GM18909 (cell line): ENCODE measurements around the gene PDXP.
A peak's percentile ranks its signal among the peaks of the same experiment; 100 is the strongest.
"Not testable (repeated sequence)": the region's sequence is repeated elsewhere in the genome, so short reads cannot be mapped to it uniquely, and the experiment has no call there.

ENCODE experiments used
- ATAC-seq: cut with Tn5 transposase; IDR thresholded peaks from one replicate; pipeline ENCODE4 v1.9.1; 2021; ENCODE audit warnings: mild to moderate bottlenecking; ENCODE audit not compliant: unreplicated experiment, poor library complexity

Gene PDXP

DNA sequence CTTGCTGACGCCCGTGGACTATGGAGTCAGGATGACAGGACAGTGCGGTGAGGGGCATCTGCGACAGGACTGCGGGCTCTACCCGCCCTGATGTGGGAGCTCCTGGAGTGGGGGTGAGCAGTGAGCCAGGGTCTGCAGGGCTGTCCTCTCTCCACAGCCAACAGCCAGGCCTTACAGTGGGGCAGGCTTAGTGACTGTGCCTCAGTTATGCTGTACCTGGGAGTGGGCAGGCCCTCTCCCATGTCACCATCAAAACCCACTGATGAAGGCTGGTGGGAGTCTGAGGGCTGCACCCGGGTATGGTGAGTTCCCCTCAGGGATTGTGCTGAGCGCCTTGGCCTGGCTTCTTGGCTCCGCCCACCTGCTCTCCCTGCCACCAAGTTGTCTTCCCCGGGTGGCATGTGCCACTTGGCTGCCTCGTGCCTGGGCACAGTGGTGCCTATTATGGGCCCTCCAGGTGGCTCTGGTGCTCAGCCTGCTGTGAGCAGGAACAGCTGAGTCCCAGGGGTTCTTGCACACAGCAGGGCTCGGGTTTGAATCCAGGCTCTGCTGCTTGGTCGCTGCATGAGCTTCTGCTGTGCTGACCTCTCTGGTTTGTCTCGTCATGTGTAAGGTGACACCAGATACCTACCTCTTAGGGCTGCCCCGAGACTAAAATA lies 34.2 kb downstream of the PDXP start:
- ATAC-seq: no peak

DNA sequence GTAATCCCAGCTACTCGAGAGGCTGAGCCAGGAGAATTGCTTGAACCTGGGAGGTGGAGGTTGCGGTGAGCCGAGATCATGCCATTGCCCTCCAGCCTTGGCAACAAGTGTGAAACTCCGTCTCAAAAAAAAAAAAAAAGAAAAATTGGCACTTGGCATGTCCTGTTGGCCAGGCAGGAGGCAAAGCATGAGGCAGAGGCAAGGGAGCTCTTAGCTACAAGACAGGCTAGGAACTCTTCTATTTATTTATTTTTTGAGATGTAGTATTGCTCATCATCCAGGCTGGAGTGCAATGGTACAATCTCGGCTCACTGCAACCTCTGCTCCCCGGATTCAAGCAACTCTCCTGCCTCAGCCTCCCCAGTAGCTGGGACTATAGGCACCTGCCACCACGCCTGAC lies 35.6 kb downstream of the PDXP start:
- not testable (repeated sequence) for ATAC-seq

- not testable (repeated sequence) for ATAC-seq
These were observed 37.7 kb downstream of the PDXP start for GRCh38 chr22:37696260-37696656.

DNA sequence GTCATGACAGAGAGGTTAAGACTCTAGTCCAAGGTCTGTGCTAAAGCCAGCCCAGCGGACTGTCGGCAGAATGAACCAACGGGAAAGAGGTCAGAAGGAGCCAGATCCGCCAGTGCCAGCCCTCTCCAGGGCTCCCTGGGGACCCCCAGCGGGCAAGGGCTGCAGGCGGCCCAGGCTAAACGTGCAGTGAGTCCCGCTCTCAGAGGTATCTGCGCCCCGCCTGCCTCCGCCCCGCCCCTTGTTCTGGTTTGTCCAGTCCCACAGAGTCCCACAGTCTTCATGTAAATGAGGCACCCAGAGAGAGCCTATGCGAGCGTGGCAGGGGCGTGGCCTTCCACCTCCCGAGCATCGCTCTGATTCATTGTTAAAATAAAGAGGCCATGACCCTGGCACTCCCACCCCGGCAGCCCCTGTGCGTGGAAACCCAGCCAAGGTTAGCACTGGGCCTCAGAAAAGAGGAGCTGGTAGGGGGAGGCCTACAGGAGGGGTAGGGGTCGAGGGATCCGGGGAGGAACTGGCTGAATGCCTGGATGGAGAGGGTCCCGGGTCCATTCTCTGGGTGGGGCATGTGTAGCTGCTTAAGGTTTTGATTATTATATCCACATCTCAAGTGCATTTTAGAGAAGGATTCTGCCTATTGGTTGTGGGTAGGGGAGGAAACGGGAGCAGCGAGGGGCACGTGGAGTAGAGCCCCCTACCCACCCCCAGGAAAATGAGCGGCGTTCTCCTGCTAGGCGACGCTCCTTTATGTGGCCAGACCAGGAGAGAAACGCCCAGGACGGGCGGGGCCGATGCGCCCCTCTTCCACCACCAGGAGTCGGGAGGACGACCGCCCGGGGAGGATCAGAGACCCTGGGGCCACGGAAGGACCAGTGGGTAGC lies 38.4 kb downstream of the PDXP start, which contains the start of gene TRIOBP:
Gene TRIOBP, plus strand, starts transcription at position 392 of the 881 bp plus-strand sequence. CDS start 4,318 bp downstream, outside the sequence.
- ATAC-seq: peak; percentile 75

DNA sequence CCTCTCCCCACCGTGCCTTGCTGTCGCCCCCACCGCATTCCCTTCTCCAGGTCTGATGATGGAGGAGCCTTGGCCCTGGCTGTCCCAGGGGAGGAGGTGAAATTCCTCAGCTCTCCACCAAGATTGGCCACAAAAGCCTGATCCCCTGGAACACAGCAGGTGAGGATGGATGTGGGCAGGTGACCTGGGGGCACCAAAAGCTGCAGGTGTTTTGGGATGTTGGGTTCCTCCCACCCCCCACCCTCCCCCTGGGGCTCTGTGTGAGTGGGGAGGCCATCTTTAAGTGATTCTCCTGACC lies 39.0 kb downstream of the PDXP start:
- no peak for ATAC-seq

DNA sequence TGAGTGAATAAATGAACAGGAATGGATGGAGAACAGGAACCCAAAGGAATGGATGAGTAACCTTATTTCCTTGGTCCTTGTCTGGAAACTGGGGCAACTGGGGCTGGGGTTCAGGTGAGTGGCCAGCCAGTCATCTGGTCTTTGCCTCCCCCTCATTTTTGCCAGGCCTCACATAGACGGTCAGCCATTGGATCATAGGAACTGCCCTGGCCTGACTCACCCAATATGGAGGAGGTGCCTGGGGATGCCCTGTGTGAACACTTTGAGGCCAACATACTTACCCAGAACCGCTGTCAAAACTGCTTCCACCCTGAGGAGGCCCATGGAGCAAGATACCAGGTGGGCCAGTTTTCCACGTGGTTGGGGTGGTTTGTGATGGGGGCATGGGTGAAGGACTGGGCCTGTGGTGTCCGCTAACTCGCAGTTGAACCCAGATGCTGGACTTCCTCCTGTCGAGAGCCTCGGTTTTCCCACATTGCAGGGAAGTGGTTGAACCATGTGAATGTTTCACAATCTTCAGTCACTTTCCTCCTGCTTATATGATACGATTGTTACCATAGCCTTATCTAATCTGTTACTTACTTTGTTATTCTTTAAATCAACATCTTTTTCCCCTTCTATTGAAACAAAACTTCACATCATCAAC lies 42.7 kb downstream of the PDXP start:
- ATAC-seq: no peak

GRCh38 chr22:37703906-37704305 lies 45.4 kb downstream of the PDXP start:
- ATAC-seq: no peak

- ATAC-seq: no peak
These were observed 46.1 kb downstream of the PDXP start for GRCh38 chr22:37704645-37705044.

- ATAC-seq: no peak
These were observed 46.7 kb downstream of the PDXP start for GRCh38 chr22:37705205-37705604.

GRCh38 chr22:37708580-37709444 lies 50.3 kb downstream of the PDXP start:
- ATAC-seq: no peak

DNA sequence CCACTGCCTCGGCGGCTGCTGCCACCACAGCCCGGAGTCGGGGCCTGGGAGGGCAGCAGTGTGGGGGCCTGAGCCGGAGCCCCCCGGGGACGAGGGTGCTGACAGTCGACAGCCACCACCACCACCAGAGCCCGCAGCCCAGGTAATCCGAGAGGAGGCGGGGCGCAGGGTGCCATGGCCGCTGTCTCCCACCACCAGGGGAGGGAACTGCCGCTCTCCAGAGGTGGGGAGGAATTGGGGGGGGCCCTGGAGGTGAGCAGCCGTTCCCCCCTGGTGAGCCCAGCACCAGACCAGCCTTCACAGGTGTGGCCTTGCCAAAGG lies 50.9 kb downstream of the PDXP start:
- ATAC-seq: no peak

DNA sequence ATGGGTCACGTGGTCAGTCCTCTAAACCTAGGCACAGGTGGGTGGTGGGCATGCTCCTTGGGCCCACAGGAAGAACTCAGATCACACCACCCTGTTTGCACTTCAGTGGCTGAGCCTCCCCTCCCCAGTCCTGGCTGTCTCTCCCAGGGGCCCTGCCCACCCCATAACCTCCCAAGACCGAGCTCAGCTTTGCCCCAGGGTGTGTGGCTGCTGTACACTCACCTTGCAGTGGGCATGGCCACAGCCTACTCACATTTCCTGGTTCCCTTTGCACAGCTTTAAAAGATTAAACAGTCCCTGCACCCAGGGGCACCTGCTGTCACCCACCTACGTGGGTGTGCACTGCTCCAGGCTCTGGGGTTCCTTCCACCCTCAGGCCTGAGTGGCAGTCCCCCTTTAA lies 52.2 kb downstream of the PDXP start:
- ATAC-seq: no peak

DNA sequence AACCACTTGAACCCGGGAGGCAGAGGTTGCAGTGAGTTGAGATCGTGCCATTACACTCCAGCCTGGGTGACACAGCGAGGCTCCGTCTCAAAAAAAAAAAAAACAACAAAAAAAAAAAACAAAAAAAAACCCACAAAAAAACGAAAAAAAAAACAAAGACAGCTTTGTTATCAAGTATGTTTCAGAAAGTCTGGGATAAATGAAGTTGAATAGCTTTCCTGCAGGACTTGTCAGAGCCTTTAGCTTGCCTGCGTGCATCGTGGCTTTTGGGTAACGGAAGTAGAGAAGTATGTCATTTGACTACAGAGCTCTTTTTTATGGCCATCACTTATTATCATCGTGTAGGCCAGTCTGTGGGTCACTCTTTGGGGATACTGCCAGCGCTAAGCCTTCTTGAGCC lies 53.0 kb downstream of the PDXP start:
- no peak for ATAC-seq

GRCh38 chr22:37713761-37714160 lies 55.2 kb downstream of the PDXP start:
- ATAC-seq: no peak

DNA sequence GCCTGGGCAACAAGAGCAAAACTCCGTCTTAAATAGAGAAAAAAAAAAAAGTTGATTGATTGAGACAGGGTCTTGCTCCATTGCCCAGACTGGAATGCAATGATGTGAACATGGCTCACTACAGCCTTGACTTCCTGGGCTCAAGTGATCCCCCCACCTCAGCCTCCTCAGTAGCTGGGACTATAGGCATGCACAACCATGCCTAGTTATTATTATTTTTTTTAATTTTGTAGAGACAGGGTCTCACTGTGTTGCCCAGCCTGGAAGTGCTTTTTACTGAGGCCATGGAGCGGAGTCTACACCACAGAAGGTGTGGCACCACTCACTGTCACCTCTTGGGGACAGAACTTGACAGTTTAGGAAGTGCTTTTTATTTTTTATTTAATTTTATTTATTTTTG lies 56.1 kb downstream of the PDXP start:
- no peak for ATAC-seq

DNA sequence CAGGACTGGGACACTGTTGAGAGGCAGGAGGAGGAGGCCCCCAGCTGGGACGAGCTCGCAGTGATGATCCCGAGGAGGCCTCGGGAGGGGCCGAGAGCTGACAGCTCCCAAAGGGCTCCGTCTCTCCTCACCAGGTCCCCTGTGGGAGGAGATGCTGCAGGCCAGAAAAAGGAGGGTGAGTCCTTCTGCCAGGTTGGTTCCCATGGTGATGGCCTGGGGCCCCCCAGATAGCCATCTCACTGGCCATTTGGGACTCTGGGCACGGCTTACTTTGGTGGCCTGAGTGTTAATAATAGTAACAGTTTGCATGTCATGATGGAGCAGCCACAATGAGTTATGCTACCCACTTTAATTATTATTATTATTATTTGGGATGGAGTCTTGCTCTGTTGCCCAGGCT lies 57.2 kb downstream of the PDXP start:
- no peak for ATAC-seq
